Activated T-cell treated with anti-CD3 and anti-CD28 coated beads, Interleukin-2, amount 50 U/mL, for 4 hours (primary cell): ENCODE results near the gene FAH. TPM values are rescaled to one million over a fixed set of nuclear protein-coding genes. Genes with fewer than 3 reads are reported as not detected.

ENCODE experiments used
- ATAC-seq, 2 donors: fragments of 200-7000 bp; cut with Tn5 transposase; one replicate each; pipeline ENCODE4 v1.10.0; 2021
- DNase-seq: peaks from one replicate; pipeline ENCODE4 v3.0.0-alpha.2; 2020
- H3K27me3 Mint-ChIP-seq: one replicate; pipeline ENCODE4 v1.8.0; 2021; ENCODE audit warnings: low read depth, mixed read lengths
- H3K36me3 Mint-ChIP-seq: one replicate; pipeline ENCODE4 v1.8.0; 2022; ENCODE audit warnings: mixed read lengths; ENCODE audit not compliant: insufficient read depth
- H3K4me1 Mint-ChIP-seq: one replicate; pipeline ENCODE4 v1.8.0; 2021; ENCODE audit warnings: low read depth, mixed read lengths
- H3K4me3 Mint-ChIP-seq: one replicate; pipeline ENCODE4 v1.8.0; 2021; ENCODE audit warnings: mild to moderate bottlenecking, moderate library complexity, mixed read lengths
- H3K9me3 Mint-ChIP-seq: one replicate; pipeline ENCODE4 v1.8.0; 2021; ENCODE audit warnings: mixed read lengths
- total RNA-seq, 3 donors: library from RNA; stranded (reverse); gene quantifications; one replicate each; pipeline ENCODE4 v1.2.1, GENCODE V29; 2021

Gene FAH
- total RNA-seq, 3 donors from 2014 or later = 20.2 to 28.0 (median 23.8) TPM

GRCh38 chr15:80172401-80172800 lies 19.6 kb downstream of the FAH start:
- H3K36me3 Mint-ChIP-seq = no peaks in the 10 kb centered on the region
- no peaks in the 10 kb centered on the region for H3K9me3 Mint-ChIP-seq
- ATAC-seq (no peak), DNase-seq (no peak)
- no peaks in the 10 kb centered on the region for H3K4me1 Mint-ChIP-seq
- H3K4me3 Mint-ChIP-seq = no peak overlapping the region
- H3K27me3 Mint-ChIP-seq = no peaks in the 10 kb centered on the region

- H3K9me3 Mint-ChIP-seq = no peaks in the 10 kb centered on the region
- peak; percentile 73 to 83 for ATAC-seq
- no peak overlapping the region for H3K4me3 Mint-ChIP-seq
- peaks cover under 1% of the 10 kb centered on the region for H3K36me3 Mint-ChIP-seq
- no peaks in the 10 kb centered on the region for H3K27me3 Mint-ChIP-seq
- DNase-seq = peak; percentile 66
- no peaks in the 10 kb centered on the region for H3K4me1 Mint-ChIP-seq
These were observed 20.4 kb downstream of the FAH start for GRCh38 chr15:80173022-80173759.

GRCh38 chr15:80174017-80174746 lies 21.4 kb downstream of the FAH start:
- no peak for ATAC-seq
- Mint-ChIP-seq H3K9me3 (no peaks in the 10 kb centered on the region), H3K4me1 (no peaks in the 10 kb centered on the region), H3K4me3 (no peak overlapping the region), H3K36me3 (peaks cover 2% of the 10 kb centered on the region), H3K27me3 (no peaks in the 10 kb centered on the region)
- no peak for DNase-seq

- no peaks in the 10 kb centered on the region for H3K4me1 Mint-ChIP-seq
- H3K9me3 Mint-ChIP-seq = no peaks in the 10 kb centered on the region
- ATAC-seq (no peak), DNase-seq (no peak)
- peaks cover 2% of the 10 kb centered on the region for H3K36me3 Mint-ChIP-seq
- no peaks in the 10 kb centered on the region for H3K27me3 Mint-ChIP-seq
- H3K4me3 Mint-ChIP-seq = no peak overlapping the region
These were observed 22.6 kb downstream of the FAH start for GRCh38 chr15:80175436-80175835.

- Mint-ChIP-seq H3K36me3 (peaks cover 5% of the 10 kb centered on the region), H3K9me3 (no peaks in the 10 kb centered on the region), H3K27me3 (no peaks in the 10 kb centered on the region), H3K4me1 (no peaks in the 10 kb centered on the region), H3K4me3 (no peak overlapping the region)
- ATAC-seq (no peak), DNase-seq (no peak)
These were observed 23.6 kb downstream of the FAH start for GRCh38 chr15:80176443-80176842.

GRCh38 chr15:80177156-80177555 lies 24.4 kb downstream of the FAH start:
- Mint-ChIP-seq H3K4me3 (no peak overlapping the region), H3K36me3 (peaks cover 5% of the 10 kb centered on the region), H3K27me3 (no peaks in the 10 kb centered on the region), H3K9me3 (no peaks in the 10 kb centered on the region), H3K4me1 (no peaks in the 10 kb centered on the region)
- DNase-seq (no peak), ATAC-seq (no peak)

- no peaks in the 10 kb centered on the region for H3K4me1 Mint-ChIP-seq
- H3K36me3 Mint-ChIP-seq = peaks cover 5% of the 10 kb centered on the region
- H3K9me3 Mint-ChIP-seq = no peaks in the 10 kb centered on the region
- no peaks in the 10 kb centered on the region for H3K27me3 Mint-ChIP-seq
- DNase-seq (no peak), ATAC-seq (no peak)
- H3K4me3 Mint-ChIP-seq = no peak overlapping the region
These were observed 26.4 kb downstream of the FAH start for GRCh38 chr15:80179025-80179759.

- ATAC-seq = no peak
- Mint-ChIP-seq H3K4me1 (no peaks in the 10 kb centered on the region), H3K27me3 (no peaks in the 10 kb centered on the region), H3K9me3 (no peaks in the 10 kb centered on the region), H3K36me3 (peaks cover 8% of the 10 kb centered on the region), H3K4me3 (no peak overlapping the region)
- no peak for DNase-seq
These were observed 27.1 kb downstream of the FAH start for GRCh38 chr15:80179935-80180334.

GRCh38 chr15:80180468-80180867 lies 27.7 kb downstream of the FAH start:
- Mint-ChIP-seq H3K36me3 (peaks cover 14% of the 10 kb centered on the region), H3K4me3 (no peak overlapping the region), H3K4me1 (no peaks in the 10 kb centered on the region), H3K9me3 (no peaks in the 10 kb centered on the region), H3K27me3 (no peaks in the 10 kb centered on the region)
- no peak for DNase-seq
- ATAC-seq = no peak

GRCh38 chr15:80180986-80181385 lies 28.2 kb downstream of the FAH start:
- Mint-ChIP-seq H3K4me1 (no peaks in the 10 kb centered on the region), H3K9me3 (no peaks in the 10 kb centered on the region), H3K4me3 (no peak overlapping the region), H3K36me3 (peaks cover 16% of the 10 kb centered on the region), H3K27me3 (no peaks in the 10 kb centered on the region)
- ATAC-seq (no peak), DNase-seq (no peak)

GRCh38 chr15:80182611-80183261 lies 29.9 kb downstream of the FAH start:
- no peaks in the 10 kb centered on the region for H3K4me1 Mint-ChIP-seq
- H3K4me3 Mint-ChIP-seq = no peak overlapping the region
- H3K36me3 Mint-ChIP-seq = peaks cover 31% of the 10 kb centered on the region
- no peak for DNase-seq
- ATAC-seq = no peak
- H3K9me3 Mint-ChIP-seq = no peaks in the 10 kb centered on the region
- no peaks in the 10 kb centered on the region for H3K27me3 Mint-ChIP-seq

GRCh38 chr15:80183306-80183705 lies 30.5 kb downstream of the FAH start:
- Mint-ChIP-seq H3K36me3 (peaks cover 34% of the 10 kb centered on the region), H3K4me1 (no peaks in the 10 kb centered on the region)

GRCh38 chr15:80183886-80184285 lies 31.1 kb downstream of the FAH start:
- H3K4me3 Mint-ChIP-seq = no peak overlapping the region
- no peak for DNase-seq
- no peak for ATAC-seq
- no peaks in the 10 kb centered on the region for H3K27me3 Mint-ChIP-seq
- peaks cover 37% of the 10 kb centered on the region for H3K36me3 Mint-ChIP-seq
- no peaks in the 10 kb centered on the region for H3K4me1 Mint-ChIP-seq
- H3K9me3 Mint-ChIP-seq = no peaks in the 10 kb centered on the region

More at GRCh38 chr15:80183306-80183705, 30.5 kb downstream of the FAH start:
- Mint-ChIP-seq H3K9me3 (no peaks in the 10 kb centered on the region), H3K27me3 (no peaks in the 10 kb centered on the region), H3K4me3 (no peak overlapping the region)
- ATAC-seq (no peak), DNase-seq (no peak)

GRCh38 chr15:80184554-80184953 lies 31.8 kb downstream of the FAH start:
- Mint-ChIP-seq H3K27me3 (no peaks in the 10 kb centered on the region), H3K36me3 (peaks cover 37% of the 10 kb centered on the region), H3K4me1 (no peaks in the 10 kb centered on the region), H3K9me3 (no peaks in the 10 kb centered on the region), H3K4me3 (no peak overlapping the region)
- no peak for DNase-seq
- no peak for ATAC-seq
